GM12878 (cell line): ENCODE results near the gene EPB42.

ENCODE experiments used
- POLR2A ChIP-seq: IDR thresholded peaks from 2 replicates; pipeline ENCODE4 v1.6.1; 2011; ENCODE audit warnings: low read depth, mild to moderate bottlenecking, low read length
- ZZZ3 ChIP-seq: IDR thresholded peaks from 2 replicates; pipeline ENCODE4 v1.6.1; 2011; ENCODE audit warnings: low read depth; ENCODE audit not compliant: control insufficient read depth, insufficient read length

GRCh38 chr15:43238671-43239131 is 17.9 kb upstream of the EPB42 start:
- TF ChIP-seq POLR2A, result no peak
- no peak for TF ChIP-seq ZZZ3
